Hematopoietic multipotent progenitor cell (in vitro differentiated cells): ENCODE data around the gene AIDA. TPM values are rescaled to one million over a fixed set of nuclear protein-coding genes. Genes with fewer than 3 reads are reported as not detected.

Source experiments
- total RNA-seq: library from RNA; depleted of rRNA; stranded (reverse); fragments of >200 nt; gene quantifications from one replicate; pipeline ENCODE4 v1.2.3, GENCODE V29; 2012

Gene AIDA
- total RNA-seq, 1 donor: 11.6 TPM

Other genes with a start within 250 kb of the AIDA start
- under 0.01 TPM for gene HHIPL2, start 164.4 kb downstream of the AIDA start, total RNA-seq
- 2.4 TPM for gene TAF1A, start 122.6 kb downstream of the AIDA start, total RNA-seq
- 66.0 TPM for gene MIA3, start 94.4 kb downstream of the AIDA start, total RNA-seq
- 15.9 TPM for gene BROX, start 73 bp upstream of the AIDA start, total RNA-seq
- gene FAM177B, start 24.7 kb upstream of the AIDA start, total RNA-seq: 0.27 TPM
- gene DISP1, start 102.5 kb upstream of the AIDA start, total RNA-seq: 3.5 TPM